Fibroblast of the aortic adventitia (primary cell): ENCODE results near the gene OR5D16. TPM values are rescaled to one million over a fixed set of nuclear protein-coding genes. Genes with fewer than 3 reads are reported as not detected.

Experiments used
- DNase-seq: peaks from one replicate; pipeline ENCODE4 v3.0.0-alpha.2; 2010; ENCODE audit warnings: low read depth
- H3K4me3 ChIP-seq: 2 replicates; pipeline ENCODE4 v1.5.1; 2011; ENCODE audit warnings: low read depth, mild to moderate bottlenecking, control low read depth, low read length, moderate library complexity
- total RNA-seq: library from RNA; depleted of rRNA; stranded (reverse); fragments of >200 nt; gene quantifications from 2 replicates; pipeline ENCODE4 v1.2.3, GENCODE V29; 2012; ENCODE audit warnings: low replicate concordance
- TF ChIP-seq, protein P1 (sequence below): IDR thresholded peaks from 2 replicates; pipeline ENCODE4 v1.5.1; 2011; ENCODE audit warnings: mild to moderate bottlenecking, low read length, control low read depth, inconsistent platforms; ENCODE audit not compliant: insufficient read depth

The OR5D16 gene
- total RNA-seq, result not detected in 2 replicates

DNA sequence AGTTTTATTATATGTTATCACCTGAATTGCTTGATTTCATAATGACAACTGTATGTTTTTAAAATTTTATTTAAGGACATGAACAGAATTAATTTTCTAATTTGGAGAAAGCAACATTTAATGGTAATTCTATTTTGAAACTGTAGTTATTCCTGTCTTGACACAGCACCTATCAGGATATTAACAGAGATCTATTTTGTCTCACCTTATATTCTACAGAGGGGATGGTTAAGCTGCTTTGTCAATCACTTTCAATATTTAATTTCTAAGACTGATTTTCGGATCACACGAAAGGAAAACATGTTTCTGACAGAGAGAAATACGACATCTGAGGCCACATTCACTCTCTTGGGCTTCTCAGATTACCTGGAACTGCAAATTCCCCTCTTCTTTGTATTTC, at the start of gene OR5D16:
Gene OR5D16 (plus strand): TSS at position 301 of the 400 bp plus-strand sequence. CDS start 0 bp downstream, at position 301.
- TF ChIP-seq, protein P1, sequence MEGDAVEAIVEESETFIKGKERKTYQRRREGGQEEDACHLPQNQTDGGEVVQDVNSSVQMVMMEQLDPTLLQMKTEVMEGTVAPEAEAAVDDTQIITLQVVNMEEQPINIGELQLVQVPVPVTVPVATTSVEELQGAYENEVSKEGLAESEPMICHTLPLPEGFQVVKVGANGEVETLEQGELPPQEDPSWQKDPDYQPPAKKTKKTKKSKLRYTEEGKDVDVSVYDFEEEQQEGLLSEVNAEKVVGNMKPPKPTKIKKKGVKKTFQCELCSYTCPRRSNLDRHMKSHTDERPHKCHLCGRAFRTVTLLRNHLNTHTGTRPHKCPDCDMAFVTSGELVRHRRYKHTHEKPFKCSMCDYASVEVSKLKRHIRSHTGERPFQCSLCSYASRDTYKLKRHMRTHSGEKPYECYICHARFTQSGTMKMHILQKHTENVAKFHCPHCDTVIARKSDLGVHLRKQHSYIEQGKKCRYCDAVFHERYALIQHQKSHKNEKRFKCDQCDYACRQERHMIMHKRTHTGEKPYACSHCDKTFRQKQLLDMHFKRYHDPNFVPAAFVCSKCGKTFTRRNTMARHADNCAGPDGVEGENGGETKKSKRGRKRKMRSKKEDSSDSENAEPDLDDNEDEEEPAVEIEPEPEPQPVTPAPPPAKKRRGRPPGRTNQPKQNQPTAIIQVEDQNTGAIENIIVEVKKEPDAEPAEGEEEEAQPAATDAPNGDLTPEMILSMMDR, result no peak
- no peak for DNase-seq

DNA sequence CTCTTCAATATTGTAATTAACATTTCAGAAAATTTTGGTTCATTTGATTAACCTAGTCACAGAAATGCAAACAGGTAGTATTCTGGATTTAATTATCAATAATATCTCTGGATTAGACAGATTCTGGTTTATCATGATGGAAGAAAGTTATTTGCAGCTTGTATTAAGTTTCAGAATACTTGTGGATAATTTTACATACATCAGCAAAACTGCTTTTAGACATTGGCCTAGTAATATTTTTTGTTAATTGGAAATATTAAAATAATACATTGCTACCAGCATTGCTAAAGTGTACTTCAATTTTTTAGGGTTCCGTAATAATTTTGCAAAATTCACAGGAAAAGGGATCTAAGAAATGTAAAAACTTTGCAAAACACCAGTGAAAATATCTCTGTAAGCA, 46.9 kb upstream of the OR5D16 start:
- TF ChIP-seq, protein P1, result no peak
- DNase-seq, result no peak
- no peak overlapping the region for H3K4me3 ChIP-seq

More for the DNA sequence above, at the start of gene OR5D16:
- H3K4me3 ChIP-seq, result no peak within 1 kb of the TSS

DNA sequence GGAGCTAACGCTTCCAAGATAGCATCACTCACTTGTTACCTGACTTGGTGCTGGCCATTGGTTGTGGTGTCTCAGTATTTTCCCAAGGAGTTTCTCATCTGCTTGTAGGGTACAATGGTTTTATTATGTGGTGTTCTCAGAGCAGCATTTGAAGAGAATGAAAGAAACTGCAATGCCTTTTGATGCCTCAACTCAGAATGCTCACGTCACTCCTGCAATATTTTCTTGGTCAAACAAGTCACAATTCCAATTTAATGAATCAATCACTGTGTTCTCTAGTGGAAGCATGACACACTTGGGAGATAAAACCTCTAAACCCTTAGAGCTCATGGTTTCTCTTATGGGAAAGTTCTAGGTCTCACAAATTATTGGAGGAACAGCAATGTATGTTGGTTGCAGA, 45.2 kb upstream of the OR5D16 start:
- no peak for DNase-seq
- no peak overlapping the region for H3K4me3 ChIP-seq
- TF ChIP-seq, protein P1, result no peak

DNA sequence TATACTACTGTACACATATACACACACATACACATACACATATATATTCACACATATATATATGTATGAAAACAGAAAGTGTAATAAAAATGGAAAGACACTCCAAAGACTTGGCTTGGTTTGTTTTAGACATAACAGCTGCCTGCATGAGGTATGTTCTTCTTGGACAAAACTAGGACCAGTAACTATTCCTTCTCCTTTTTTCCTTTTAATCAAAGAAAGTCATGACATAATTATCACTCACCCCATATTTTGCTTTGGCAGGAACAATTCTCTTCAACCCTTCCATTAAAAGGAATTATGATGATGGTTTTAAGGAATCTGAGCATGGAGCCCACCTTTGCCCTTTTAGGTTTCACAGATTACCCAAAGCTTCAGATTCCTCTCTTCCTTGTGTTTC, 43.3 kb upstream of the OR5D16 start, which contains the start of gene OR5D14:
Gene OR5D14 (plus strand): TSS at position 301 of the 400 bp plus-strand sequence. CDS start 0 bp downstream, at position 301.
- no peak for DNase-seq
- TF ChIP-seq, protein P1, result no peak

DNA sequence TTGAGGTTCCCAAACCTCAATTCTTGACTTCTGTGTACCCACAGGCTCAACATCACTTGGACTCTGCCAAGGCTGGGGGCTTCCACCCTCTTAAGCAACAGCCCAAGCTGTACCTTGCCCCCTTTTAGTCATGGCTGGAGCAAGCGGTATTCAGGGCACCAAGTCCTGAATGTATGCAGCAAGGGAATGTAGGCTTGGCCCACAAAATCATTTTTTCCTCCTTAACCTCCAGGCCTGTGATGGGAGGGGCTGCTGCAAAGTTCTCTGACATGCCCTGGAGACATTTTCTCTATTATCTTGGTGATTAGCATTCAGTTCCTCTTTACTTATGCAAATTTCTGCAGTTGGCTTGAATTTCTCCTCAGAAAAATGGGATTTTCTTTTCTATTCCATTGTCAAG, 32.3 kb upstream of the OR5D16 start:
- no peak for DNase-seq
- TF ChIP-seq, protein P1, result no peak
- no peak overlapping the region for H3K4me3 ChIP-seq

More for the DNA sequence above, 43.3 kb upstream of the OR5D16 start, which contains the start of gene OR5D14:
- no peak within 1 kb of the TSS for H3K4me3 ChIP-seq

DNA sequence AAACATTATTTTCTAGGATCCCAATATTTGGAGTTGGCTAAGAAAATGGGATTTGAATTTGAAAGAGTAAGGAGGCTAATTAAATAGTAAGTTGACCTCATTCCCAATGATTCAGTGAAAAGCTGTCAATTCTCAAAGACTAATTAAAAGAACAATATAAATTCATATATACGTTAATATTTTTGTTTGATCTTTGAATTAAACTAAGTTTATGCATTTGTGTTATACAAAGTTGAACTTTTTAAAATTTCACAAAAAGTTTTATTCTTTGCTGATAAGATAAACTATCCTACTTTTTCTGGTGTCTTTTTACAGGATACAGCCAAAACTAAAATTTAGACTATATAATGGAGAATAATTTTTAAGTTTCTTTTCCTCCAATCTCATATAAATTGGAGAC, 27.5 kb upstream of the OR5D16 start, which contains the start of gene OR5L1:
Gene OR5L1 (plus strand): TSS at position 301 of the 400 bp plus-strand sequence. CDS start 100 bp downstream, outside the sequence.
- TF ChIP-seq, protein P1, result no peak
- no peak for DNase-seq
- no peak within 1 kb of the TSS for H3K4me3 ChIP-seq

DNA sequence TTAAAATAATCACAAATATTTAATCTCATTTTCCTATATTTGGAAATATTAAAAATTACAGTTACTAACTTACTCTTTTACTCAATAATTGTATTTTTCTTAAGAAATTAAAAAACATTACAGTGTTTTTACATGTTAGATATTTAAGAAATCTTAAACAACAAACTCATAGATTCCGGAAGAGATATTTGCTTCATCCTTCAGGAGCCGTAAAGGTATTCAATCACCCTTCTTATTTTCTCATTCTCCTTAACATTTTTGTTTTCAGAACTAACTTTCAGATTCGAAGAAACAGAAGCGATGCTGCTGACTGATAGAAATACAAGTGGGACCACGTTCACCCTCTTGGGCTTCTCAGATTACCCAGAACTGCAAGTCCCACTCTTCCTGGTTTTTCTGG, 19.2 kb upstream of the OR5D16 start, which contains the start of gene OR5D18:
Gene OR5D18 (plus strand): TSS at position 301 of the 400 bp plus-strand sequence. CDS start 0 bp downstream, at position 301.
- TF ChIP-seq, protein P1, result no peak
- DNase-seq, result no peak
- no peak within 1 kb of the TSS for H3K4me3 ChIP-seq
